ENCODE data around the gene CAMTA1.

- TF ChIP-seq, protein P1, sequence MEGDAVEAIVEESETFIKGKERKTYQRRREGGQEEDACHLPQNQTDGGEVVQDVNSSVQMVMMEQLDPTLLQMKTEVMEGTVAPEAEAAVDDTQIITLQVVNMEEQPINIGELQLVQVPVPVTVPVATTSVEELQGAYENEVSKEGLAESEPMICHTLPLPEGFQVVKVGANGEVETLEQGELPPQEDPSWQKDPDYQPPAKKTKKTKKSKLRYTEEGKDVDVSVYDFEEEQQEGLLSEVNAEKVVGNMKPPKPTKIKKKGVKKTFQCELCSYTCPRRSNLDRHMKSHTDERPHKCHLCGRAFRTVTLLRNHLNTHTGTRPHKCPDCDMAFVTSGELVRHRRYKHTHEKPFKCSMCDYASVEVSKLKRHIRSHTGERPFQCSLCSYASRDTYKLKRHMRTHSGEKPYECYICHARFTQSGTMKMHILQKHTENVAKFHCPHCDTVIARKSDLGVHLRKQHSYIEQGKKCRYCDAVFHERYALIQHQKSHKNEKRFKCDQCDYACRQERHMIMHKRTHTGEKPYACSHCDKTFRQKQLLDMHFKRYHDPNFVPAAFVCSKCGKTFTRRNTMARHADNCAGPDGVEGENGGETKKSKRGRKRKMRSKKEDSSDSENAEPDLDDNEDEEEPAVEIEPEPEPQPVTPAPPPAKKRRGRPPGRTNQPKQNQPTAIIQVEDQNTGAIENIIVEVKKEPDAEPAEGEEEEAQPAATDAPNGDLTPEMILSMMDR (IDR thresholded peaks at IDR 0.05; ENCODE audit: insufficient read depth, low read length, poor library complexity, severe bottlenecking), result no peak
- TF ChIP-seq EZH2phosphoT487 (conservative IDR thresholded peaks at IDR 0.05; ENCODE audit: low read length), result no peak
Measured at GRCh38 chr1:6885426-6885825, 100.2 kb downstream of the CAMTA1 start.

All from SU-DHL-6 (cell line).